HEK293 (cell line): ENCODE results near the gene VDR.

Experiments
- CTCF ChIA-PET: fragments of 350-600 bp; formaldehyde crosslinking; extraction: SDS; loops from one replicate; lab custom pipeline; 2021; ENCODE audit warnings: antibody characterized with exemption; lab: Yijun Ruan, JAX
- POLR2A ChIA-PET: fragments of 300-600 bp; formaldehyde crosslinking; extraction: SDS; loops from one replicate; lab custom pipeline; 2020; ENCODE audit warnings: antibody characterized with exemption, inconsistent platforms; lab: Yijun Ruan, JAX
- H3K27ac ChIP-seq: fragments of 200-500 bp; sonication (Bioruptor generic); 2 replicates; pipeline ENCODE4 v1.5.1; 2014; ENCODE audit warnings: low read depth, low read length, control low read depth, inconsistent platforms; ENCODE audit errors: extremely low read depth
- H3K36me3 ChIP-seq, 2 experiments: fragments of 200-500 bp in 1 of 2; sonication (Bioruptor generic) in 1 of 2; 1 replicate in 1 of 2; 2 replicates in 1 of 2; pipeline ENCODE4 v1.5.1; 2014 to 2017; ENCODE audit warnings: inconsistent platforms in 2 of 2, low read length in 2 of 2; ENCODE audit not compliant: control insufficient read depth in 2 of 2, insufficient read depth in 1 of 2
- H3K4me1 ChIP-seq: fragments of 200-500 bp; sonication (Bioruptor generic); 2 replicates; pipeline ENCODE4 v1.5.1; 2014; ENCODE audit warnings: mild to moderate bottlenecking, low read length, inconsistent platforms; ENCODE audit not compliant: control insufficient read depth, insufficient read depth
- H3K4me3 ChIP-seq: 2 replicates; pipeline ENCODE4 v1.5.1; 2011; ENCODE audit warnings: low read depth, mild to moderate bottlenecking, control low read depth, low read length, moderate library complexity
- H3K9me3 ChIP-seq: fragments of 200-500 bp; sonication (Bioruptor generic); 2 replicates; pipeline ENCODE4 v1.5.1; 2014; ENCODE audit warnings: low read depth, low read length, inconsistent platforms; ENCODE audit not compliant: control insufficient read depth, insufficient read depth
- GLI2 ChIP-seq: fragments of 450-650 bp; formaldehyde crosslinking; IDR thresholded peaks from 2 replicates; pipeline ENCODE4; 2017; ENCODE audit warnings: missing biosample characterization, missing genetic modification characterization, low read depth, borderline replicate concordance
- HOXA7 ChIP-seq: sonication (generic); formaldehyde crosslinking; IDR thresholded peaks from 2 replicates; pipeline ENCODE4 v1.8.1; 2022; ENCODE audit warnings: missing genetic modification reagents, borderline replicate concordance
- OVOL3 ChIP-seq: fragments of 450-650 bp; formaldehyde crosslinking; IDR thresholded peaks from 2 replicates; pipeline ENCODE4 v1.5.1; 2016; ENCODE audit warnings: missing biosample characterization, missing genetic modification characterization
- PRDM1 ChIP-seq: fragments of 450-650 bp; formaldehyde crosslinking; IDR thresholded peaks from 2 replicates; pipeline ENCODE4; 2016; ENCODE audit warnings: missing biosample characterization, missing genetic modification characterization
- SETDB1 ChIP-seq: IDR thresholded peaks from one replicate; pipeline ENCODE4 v1.6.1; 2017; ENCODE audit warnings: mild to moderate bottlenecking, low read length, moderate library complexity, mixed read lengths; ENCODE audit not compliant: insufficient read length
- TRIM28 ChIP-seq: IDR thresholded peaks from 2 replicates; pipeline ENCODE4 v1.6.1; 2011; ENCODE audit warnings: low read length, control low read depth, borderline replicate concordance
- WT1 ChIP-seq: fragments of 450-650 bp; formaldehyde crosslinking; IDR thresholded peaks from 2 replicates; pipeline ENCODE4 v1.5.1; 2016; ENCODE audit warnings: missing biosample characterization, missing genetic modification characterization
- YY1 ChIP-seq: fragments of 450-650 bp; formaldehyde crosslinking; IDR thresholded peaks from 2 replicates; pipeline ENCODE4 v1.5.1; 2018; ENCODE audit warnings: missing biosample characterization, missing genetic modification characterization
- ZBTB1 ChIP-seq: fragments of 450-650 bp; formaldehyde crosslinking; IDR thresholded peaks from 2 replicates; pipeline ENCODE4 v1.5.1; 2016; ENCODE audit warnings: missing biosample characterization, missing genetic modification characterization
- ZBTB8A ChIP-seq: fragments of 450-650 bp; formaldehyde crosslinking; IDR thresholded peaks from 2 replicates; pipeline ENCODE4 v1.5.1; 2016; ENCODE audit warnings: missing biosample characterization, missing genetic modification characterization
- ZNF146 ChIP-seq: fragments of 450-650 bp; formaldehyde crosslinking; IDR thresholded peaks from 2 replicates; pipeline ENCODE4 v1.5.1; 2016; ENCODE audit warnings: missing biosample characterization, missing genetic modification characterization
- ZNF202 ChIP-seq: fragments of 450-650 bp; formaldehyde crosslinking; IDR thresholded peaks from 2 replicates; pipeline ENCODE4 v1.5.1; 2016; ENCODE audit warnings: missing biosample characterization, missing genetic modification characterization, borderline replicate concordance
- ZNF239 ChIP-seq: fragments of 450-650 bp; formaldehyde crosslinking; IDR thresholded peaks from 2 replicates; pipeline ENCODE4 v1.5.1; 2016; ENCODE audit warnings: missing biosample characterization, missing genetic modification characterization
- ZNF302 ChIP-seq: fragments of 450-650 bp; formaldehyde crosslinking; IDR thresholded peaks from 2 replicates; pipeline ENCODE4 v1.5.1; 2016; ENCODE audit warnings: missing biosample characterization, missing genetic modification characterization, low read depth
- ZNF311 ChIP-seq: fragments of 450-650 bp; formaldehyde crosslinking; IDR thresholded peaks from 2 replicates; pipeline ENCODE4 v1.5.1; 2017; ENCODE audit warnings: missing biosample characterization, missing genetic modification characterization, borderline replicate concordance
- ZNF37A ChIP-seq: fragments of 450-650 bp; IDR thresholded peaks from 2 replicates; pipeline ENCODE4 v1.5.1; 2018; ENCODE audit warnings: missing biosample characterization, missing genetic modification characterization
- ZNF514 ChIP-seq: fragments of 450-650 bp; formaldehyde crosslinking; IDR thresholded peaks from 2 replicates; pipeline ENCODE4 v1.5.1; 2016; ENCODE audit warnings: missing biosample characterization, missing genetic modification characterization
- ZNF530 ChIP-seq: fragments of 450-650 bp; formaldehyde crosslinking; IDR thresholded peaks from 2 replicates; pipeline ENCODE4 v1.5.1; 2016; ENCODE audit warnings: low read depth, missing biosample characterization, missing genetic modification characterization
- ZNF555 ChIP-seq: fragments of 450-650 bp; formaldehyde crosslinking; conservative IDR thresholded peaks from 2 replicates; pipeline ENCODE4 v1.5.1; 2017; ENCODE audit warnings: missing biosample characterization, mild to moderate bottlenecking, missing genetic modification characterization, inconsistent platforms
- ZNF571 ChIP-seq: fragments of 450-650 bp; formaldehyde crosslinking; IDR thresholded peaks from 2 replicates; pipeline ENCODE4 v1.5.0; 2017; ENCODE audit warnings: missing biosample characterization, missing genetic modification characterization
- ZNF610 ChIP-seq: fragments of 450-650 bp; formaldehyde crosslinking; IDR thresholded peaks from 2 replicates; pipeline ENCODE4 v1.5.1; 2016; ENCODE audit warnings: missing biosample characterization, missing genetic modification characterization, borderline replicate concordance
- ZNF645 ChIP-seq: fragments of 450-650 bp; formaldehyde crosslinking; IDR thresholded peaks from 2 replicates; pipeline ENCODE4; 2016; ENCODE audit warnings: missing biosample characterization, missing genetic modification characterization
- ZNF692 ChIP-seq: fragments of 450-650 bp; formaldehyde crosslinking; IDR thresholded peaks from 2 replicates; pipeline ENCODE4 v1.5.1; 2016; ENCODE audit warnings: missing biosample characterization, missing genetic modification characterization
- ZNF707 ChIP-seq: fragments of 450-650 bp; formaldehyde crosslinking; IDR thresholded peaks from 2 replicates; pipeline ENCODE4 v1.5.1; 2016; ENCODE audit warnings: missing biosample characterization, missing genetic modification characterization
- ZXDB ChIP-seq: fragments of 450-650 bp; formaldehyde crosslinking; IDR thresholded peaks from 2 replicates; pipeline ENCODE4 v1.5.1; 2016; ENCODE audit warnings: missing biosample characterization, missing genetic modification characterization
- TF ChIP-seq, protein P1 (sequence below): fragments of 450-650 bp; formaldehyde crosslinking; IDR thresholded peaks from 2 replicates; pipeline ENCODE4 v1.5.1; 2017; ENCODE audit warnings: missing biosample characterization, missing genetic modification characterization
- TF ChIP-seq, protein P2 (sequence below): fragments of 450-650 bp; formaldehyde crosslinking; IDR thresholded peaks from 2 replicates; pipeline ENCODE4 v1.5.1; 2016; ENCODE audit warnings: missing biosample characterization, missing genetic modification characterization
- TF ChIP-seq, protein P3 (sequence below): fragments of 450-650 bp; formaldehyde crosslinking; IDR thresholded peaks from 2 replicates; pipeline ENCODE4 v1.5.1; 2016; ENCODE audit warnings: missing biosample characterization, missing genetic modification characterization

VDR gene

DNA sequence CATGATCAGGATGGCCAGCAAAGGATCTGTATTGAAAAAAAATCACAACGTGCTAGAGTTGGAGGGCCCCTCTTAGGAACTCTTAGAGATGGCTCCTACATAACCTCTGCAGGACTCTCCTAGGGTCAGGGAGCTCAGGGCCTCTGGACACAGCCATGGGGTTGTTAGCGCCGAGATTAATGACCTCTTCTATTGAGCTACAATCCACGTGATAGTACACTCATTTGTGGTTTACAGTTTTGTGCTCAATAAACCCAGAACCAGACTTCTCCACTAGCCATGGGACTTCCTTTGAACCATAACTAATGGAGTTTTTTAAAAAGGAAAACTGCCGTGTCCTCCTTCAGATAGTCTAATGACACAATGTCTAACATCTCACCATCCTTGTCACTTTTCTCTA is 55.5 kb downstream of the VDR start:
- no peak overlapping the region for H3K4me3 ChIP-seq
- peaks cover 3% of the 10 kb centered on the region; the same call in 1 of the 2 replicates for H3K4me1 ChIP-seq
- POLR2A ChIA-PET: no interaction called here
- no peak overlapping the region for H3K27ac ChIP-seq
- no peaks in the 10 kb centered on the region for H3K36me3 ChIP-seq
- no peaks in the 10 kb centered on the region for H3K9me3 ChIP-seq
- CTCF ChIA-PET: interaction anchor here (0.7 to 5.0 kb wide), 2 partner anchors 10 to 212 kb away, joined by 6 to 42 read pairs; no protein-coding TSS in a partner anchor
- TF ChIP-seq ZNF610: no peak
- no peak for TF ChIP-seq TRIM28
- TF ChIP-seq, protein P1, sequence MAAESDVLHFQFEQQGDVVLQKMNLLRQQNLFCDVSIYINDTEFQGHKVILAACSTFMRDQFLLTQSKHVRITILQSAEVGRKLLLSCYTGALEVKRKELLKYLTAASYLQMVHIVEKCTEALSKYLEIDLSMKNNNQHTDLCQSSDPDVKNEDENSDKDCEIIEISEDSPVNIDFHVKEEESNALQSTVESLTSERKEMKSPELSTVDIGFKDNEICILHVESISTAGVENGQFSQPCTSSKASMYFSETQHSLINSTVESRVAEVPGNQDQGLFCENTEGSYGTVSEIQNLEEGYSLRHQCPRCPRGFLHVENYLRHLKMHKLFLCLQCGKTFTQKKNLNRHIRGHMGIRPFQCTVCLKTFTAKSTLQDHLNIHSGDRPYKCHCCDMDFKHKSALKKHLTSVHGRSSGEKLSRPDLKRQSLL (tag by site-specific recombination): no peak
- TF ChIP-seq ZNF555 (tag by site-specific recombination): no peak
- no peak for TF ChIP-seq ZNF530 (tag by site-specific recombination)
- TF ChIP-seq, protein P2, sequence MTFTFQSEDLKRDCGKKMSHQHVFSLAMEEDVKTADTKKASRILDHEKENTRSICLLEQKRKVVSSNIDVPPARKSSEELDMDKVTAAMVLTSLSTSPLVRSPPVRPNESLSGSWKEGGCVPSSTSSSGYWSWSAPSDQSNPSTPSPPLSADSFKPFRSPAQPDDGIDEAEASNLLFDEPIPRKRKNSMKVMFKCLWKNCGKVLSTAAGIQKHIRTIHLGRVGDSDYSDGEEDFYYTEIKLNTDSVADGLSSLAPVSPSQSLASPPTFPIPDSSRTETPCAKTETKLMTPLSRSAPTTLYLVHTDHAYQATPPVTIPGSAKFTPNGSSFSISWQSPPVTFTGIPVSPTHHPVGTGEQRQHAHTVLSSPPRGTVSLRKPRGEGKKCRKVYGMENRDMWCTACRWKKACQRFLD (tag by site-specific recombination): no peak
- no peak for TF ChIP-seq OVOL3
- no peak for TF ChIP-seq ZNF645
- no peak for TF ChIP-seq YY1 (tag by site-specific recombination)
- no peak for TF ChIP-seq ZNF692 (tag by site-specific recombination)
- no peak for TF ChIP-seq PRDM1 (tag by site-specific recombination)

- Histone ChIP-seq H3K9me3 (no peaks in the 10 kb centered on the region), H3K36me3 (no peaks in the 10 kb centered on the region), H3K4me3 (no peak overlapping the region), H3K27ac (no peak overlapping the region), H3K4me1 (peaks cover 3% of the 10 kb centered on the region; the same call in 1 of the 2 replicates)
- ChIA-PET CTCF (interaction anchor here (0.7 to 5.0 kb wide), 2 partner anchors 10 to 211 kb away, joined by 6 to 42 read pairs; no protein-coding TSS in a partner anchor), POLR2A (no interaction called here)
- TF ChIP-seq ZNF302 (tag by site-specific recombination): no peak
- TF ChIP-seq ZNF571: no peak
- no peak for TF ChIP-seq ZNF146
- no peak for TF ChIP-seq ZNF37A
- no peak for TF ChIP-seq HOXA7 (CRISPR knock-in tag)
- TF ChIP-seq GLI2 (tag by site-specific recombination): no peak
- TF ChIP-seq ZNF707: no peak
- TF ChIP-seq ZBTB8A (tag by site-specific recombination): no peak
- TF ChIP-seq ZNF239 (tag by site-specific recombination): no peak
- TF ChIP-seq ZNF645: no peak
- no peak for TF ChIP-seq ZNF530 (tag by site-specific recombination)
- no peak for TF ChIP-seq ZXDB (tag by site-specific recombination)
- TF ChIP-seq ZNF311 (tag by site-specific recombination): no peak
- TF ChIP-seq SETDB1: no peak
- no peak for TF ChIP-seq ZNF202
- no peak for TF ChIP-seq ZBTB1 (tag by site-specific recombination)
- no peak for TF ChIP-seq ZNF514 (tag by site-specific recombination)
- TF ChIP-seq WT1 (tag by site-specific recombination): no peak
- TF ChIP-seq, protein P3, sequence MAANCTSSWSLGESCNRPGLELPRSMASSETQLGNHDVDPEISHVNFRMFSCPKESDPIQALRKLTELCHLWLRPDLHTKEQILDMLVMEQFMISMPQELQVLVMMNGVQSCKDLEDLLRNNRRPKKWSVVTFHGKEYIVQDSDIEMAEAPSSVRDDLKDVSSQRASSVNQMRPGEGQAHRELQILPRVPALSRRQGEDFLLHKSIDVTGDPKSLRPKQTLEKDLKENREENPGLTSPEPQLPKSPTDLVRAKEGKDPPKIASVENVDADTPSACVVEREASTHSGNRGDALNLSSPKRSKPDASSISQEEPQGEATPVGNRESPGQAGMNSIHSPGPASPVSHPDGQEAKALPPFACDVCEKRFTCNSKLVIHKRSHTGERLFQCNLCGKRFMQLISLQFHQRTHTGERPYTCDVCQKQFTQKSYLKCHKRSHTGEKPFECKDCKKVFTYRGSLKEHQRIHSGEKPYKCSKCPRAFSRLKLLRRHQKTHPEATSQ (tag by site-specific recombination): no peak
- TF ChIP-seq, all 188 proteins: peak for 0
Measured at GRCh38 chr12:47848853-47849252, 55.9 kb downstream of the VDR start.
